Ascending aorta (tissue), 2 donors: ENCODE results near the gene STXBP6. TPM values are rescaled to one million over a fixed set of nuclear protein-coding genes. Genes with fewer than 3 reads are reported as not detected.

ENCODE experiments used
- DNase-seq, 2 donors: peaks; one replicate each; pipeline ENCODE4 v3.0.0-alpha.2; 2019; ENCODE audit warnings: low spot score in 2 of 2
- H3K27ac ChIP-seq, 2 donors: fragments of 200-600 bp; sonication (generic); one replicate each; pipeline ENCODE4 v1.5.1; 2016 to 2017; ENCODE audit warnings: mild to moderate bottlenecking in 1 of 2
- H3K27me3 ChIP-seq: fragments of 200-600 bp; sonication (generic); one replicate; pipeline ENCODE4 v1.5.1; 2017
- H3K36me3 ChIP-seq, 2 donors: fragments of 200-600 bp; sonication (generic); one replicate each; pipeline ENCODE4 v1.5.1; 2016
- H3K4me1 ChIP-seq, 2 donors: fragments of 200-600 bp; sonication (generic); one replicate each; pipeline ENCODE4 v1.5.1; 2016 to 2017; ENCODE audit warnings: mild to moderate bottlenecking in 1 of 2
- H3K4me3 ChIP-seq, 2 donors: fragments of 200-600 bp; sonication (generic); one replicate each; pipeline ENCODE4 v1.5.1; 2016 to 2017; ENCODE audit warnings: mild to moderate bottlenecking in 1 of 2
- H3K9me3 ChIP-seq, 2 donors: fragments of 200-600 bp; sonication (generic); one replicate each; pipeline ENCODE4 v1.5.1; 2016
- CTCF ChIP-seq, 3 experiments: fragments of 200-600 bp in 2 of 3; fragments of 450-650 bp in 1 of 3; sonication (generic) in 2 of 3; IDR thresholded peaks; one replicate each; pipeline ENCODE4 v1.5.1; 2016 to 2019; ENCODE audit warnings: antibody characterized with exemption in 3 of 3, mild to moderate bottlenecking in 1 of 3, moderate library complexity in 1 of 3
- intact Hi-C: fragments of 100-400 bp; cut with DNase I; formaldehyde crosslinking; loops from one replicate; pipeline ENCODE4 v1.15.1; 2023
- total RNA-seq: library from RNA; depleted of rRNA; stranded (reverse); fragments of >200 nt; gene quantifications from one replicate; pipeline ENCODE4 v1.1.0, GENCODE V29; 2016

STXBP6 gene
- total RNA-seq, 1 donor from 2014 or later = 0.21 TPM

- no peaks in the 10 kb centered on the region for H3K9me3 ChIP-seq
- no peak for TF ChIP-seq CTCF (IDR thresholded peaks at IDR 0.05)
- no peak overlapping the region for H3K4me3 ChIP-seq
- H3K27me3 ChIP-seq = no peaks in the 10 kb centered on the region
- peaks cover 0 to 4% of the 10 kb centered on the region in 2 donors for H3K4me1 ChIP-seq
- H3K36me3 ChIP-seq = no peaks in the 10 kb centered on the region
- no peak for DNase-seq
- no peak overlapping the region for H3K27ac ChIP-seq
- intact Hi-C loops = no loop called here
These were observed 95.8 kb downstream of the STXBP6 start for GRCh38 chr14:24954037-24954699.

DNA sequence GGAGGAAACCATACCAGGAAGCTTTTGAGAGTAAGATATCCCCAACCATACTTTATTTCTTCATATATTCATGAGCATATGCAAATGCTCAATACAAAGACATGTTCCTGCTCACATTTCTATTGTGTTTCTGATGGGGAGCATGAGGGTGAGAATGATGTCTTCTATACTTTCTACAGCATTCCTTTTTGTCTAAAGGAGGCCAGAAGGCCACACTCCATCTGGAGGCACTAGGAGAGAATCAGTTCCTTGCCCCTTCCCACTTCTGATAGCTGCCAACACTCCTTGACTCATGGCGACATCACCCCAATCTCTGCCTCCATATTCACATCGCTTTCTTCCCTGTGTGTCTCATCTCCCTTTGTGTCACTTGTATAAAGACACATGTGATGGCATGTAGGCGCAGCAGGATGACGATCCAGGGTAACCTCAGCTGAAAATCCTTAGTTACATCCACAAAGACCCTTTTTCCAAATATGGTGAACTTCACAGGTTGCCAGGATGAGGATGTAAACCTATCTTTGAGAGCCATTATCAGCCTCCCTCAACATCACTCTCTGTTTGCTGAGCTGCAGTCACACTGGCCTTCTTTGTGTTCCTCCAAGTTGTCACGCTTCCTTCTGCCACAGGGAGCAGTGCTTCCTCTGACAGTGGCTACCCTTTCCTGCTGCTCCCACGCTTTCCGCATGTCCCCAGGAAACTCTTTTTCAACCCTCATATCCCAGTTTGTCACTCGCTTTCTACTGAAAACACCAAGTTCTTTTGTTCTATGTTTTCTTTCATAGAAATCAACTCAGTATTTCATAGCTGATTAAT lies 96.9 kb downstream of the STXBP6 start:
- no peak for TF ChIP-seq CTCF (IDR thresholded peaks at IDR 0.05)
- no peaks in the 10 kb centered on the region for H3K36me3 ChIP-seq
- no peak overlapping the region for H3K27ac ChIP-seq
- no peaks in the 10 kb centered on the region for H3K27me3 ChIP-seq
- intact Hi-C loops = no loop called here
- DNase-seq = no peak
- no peak overlapping the region for H3K4me3 ChIP-seq
- H3K4me1 ChIP-seq = no peaks in the 10 kb centered on the region
- no peaks in the 10 kb centered on the region for H3K9me3 ChIP-seq

- Histone ChIP-seq H3K4me1 (no peaks in the 10 kb centered on the region), H3K4me3 (no peak overlapping the region), H3K9me3 (no peaks in the 10 kb centered on the region), H3K27ac (no peak overlapping the region), H3K27me3 (no peaks in the 10 kb centered on the region), H3K36me3 (no peaks in the 10 kb centered on the region)
- intact Hi-C loops = no loop called here
- no peak for DNase-seq
- no peak for TF ChIP-seq CTCF (IDR thresholded peaks at IDR 0.05)
These were observed 101.6 kb downstream of the STXBP6 start for GRCh38 chr14:24948261-24948847.

GRCh38 chr14:24947131-24947530 lies 102.8 kb downstream of the STXBP6 start:
- no peak for TF ChIP-seq CTCF (IDR thresholded peaks at IDR 0.05)
- H3K27me3 ChIP-seq = no peaks in the 10 kb centered on the region
- no peak for DNase-seq
- H3K9me3 ChIP-seq = no peaks in the 10 kb centered on the region
- H3K4me1 ChIP-seq = no peaks in the 10 kb centered on the region
- H3K4me3 ChIP-seq = no peak overlapping the region
- intact Hi-C loops = no loop called here
- H3K36me3 ChIP-seq = no peaks in the 10 kb centered on the region
- H3K27ac ChIP-seq = no peak overlapping the region

- H3K9me3 ChIP-seq = no peaks in the 10 kb centered on the region
- no peaks in the 10 kb centered on the region for H3K27me3 ChIP-seq
- no peak for DNase-seq
- H3K36me3 ChIP-seq = no peaks in the 10 kb centered on the region
- no peak for TF ChIP-seq CTCF (IDR thresholded peaks at IDR 0.05)
- no peak overlapping the region for H3K4me3 ChIP-seq
- H3K4me1 ChIP-seq = no peaks in the 10 kb centered on the region
- H3K27ac ChIP-seq = no peak overlapping the region
- intact Hi-C loops = no loop called here
These were observed 105.1 kb downstream of the STXBP6 start for GRCh38 chr14:24944800-24945199.
